Immature natural killer cell (primary cell): Measurements from ENCODE around the gene HNRNPU. TPM values are rescaled to one million over a fixed set of nuclear protein-coding genes. Genes with fewer than 3 reads are reported as not detected.
A peak's percentile ranks its signal among the peaks of the same experiment; 100 is the strongest.

Experiments used
- DNase-seq, 3 donors: peaks; one replicate each; pipeline ENCODE4 v3.0.0; 2022; ENCODE audit warnings: mixed read lengths in 1 of 3
- H3K27ac Mint-ChIP-seq, 6 donors: one replicate each; pipeline ENCODE4 v1.8.0; 2020; ENCODE audit warnings: mixed read lengths in 6 of 6, mild to moderate bottlenecking in 5 of 6, inconsistent platforms in 4 of 6, moderate library complexity in 3 of 6
- H3K27me3 Mint-ChIP-seq, 3 donors: one replicate each; pipeline ENCODE4 v1.8.0; 2020 to 2021; ENCODE audit warnings: low read depth in 3 of 3, mild to moderate bottlenecking in 3 of 3, mixed read lengths in 3 of 3, moderate library complexity in 3 of 3, inconsistent platforms in 1 of 3
- H3K36me3 Mint-ChIP-seq, 3 donors: one replicate each; pipeline ENCODE4 v1.8.0; 2020; ENCODE audit warnings: mixed read lengths in 3 of 3, inconsistent platforms in 2 of 3, mild to moderate bottlenecking in 2 of 3
- H3K4me1 Mint-ChIP-seq, 2 donors: one replicate each; pipeline ENCODE4 v1.8.0; 2020; ENCODE audit warnings: inconsistent platforms in 2 of 2, mild to moderate bottlenecking in 2 of 2, mixed read lengths in 2 of 2, moderate library complexity in 1 of 2
- H3K4me3 Mint-ChIP-seq, 5 donors: one replicate each; pipeline ENCODE4 v1.8.0; 2020; ENCODE audit warnings: mild to moderate bottlenecking in 5 of 5, mixed read lengths in 5 of 5, inconsistent platforms in 3 of 5, moderate library complexity in 3 of 5
- H3K9me3 Mint-ChIP-seq, 6 donors: one replicate each; pipeline ENCODE4 v1.8.0; 2020; ENCODE audit warnings: mild to moderate bottlenecking in 6 of 6, mixed read lengths in 6 of 6, inconsistent platforms in 4 of 6, moderate library complexity in 3 of 6
- polyA plus RNA-seq, 3 donors: library from polyadenylated mRNA; unstranded; fragments of 300-500 nt; fragmentation: Illumina TruSeq; gene quantifications; one replicate each; pipeline ENCODE4 v1.2.3, GENCODE V29; 2021

HNRNPU gene
- polyA plus RNA-seq, result 100 to 1,000 TPM; 110 to 398 (median 137) TPM

DNA sequence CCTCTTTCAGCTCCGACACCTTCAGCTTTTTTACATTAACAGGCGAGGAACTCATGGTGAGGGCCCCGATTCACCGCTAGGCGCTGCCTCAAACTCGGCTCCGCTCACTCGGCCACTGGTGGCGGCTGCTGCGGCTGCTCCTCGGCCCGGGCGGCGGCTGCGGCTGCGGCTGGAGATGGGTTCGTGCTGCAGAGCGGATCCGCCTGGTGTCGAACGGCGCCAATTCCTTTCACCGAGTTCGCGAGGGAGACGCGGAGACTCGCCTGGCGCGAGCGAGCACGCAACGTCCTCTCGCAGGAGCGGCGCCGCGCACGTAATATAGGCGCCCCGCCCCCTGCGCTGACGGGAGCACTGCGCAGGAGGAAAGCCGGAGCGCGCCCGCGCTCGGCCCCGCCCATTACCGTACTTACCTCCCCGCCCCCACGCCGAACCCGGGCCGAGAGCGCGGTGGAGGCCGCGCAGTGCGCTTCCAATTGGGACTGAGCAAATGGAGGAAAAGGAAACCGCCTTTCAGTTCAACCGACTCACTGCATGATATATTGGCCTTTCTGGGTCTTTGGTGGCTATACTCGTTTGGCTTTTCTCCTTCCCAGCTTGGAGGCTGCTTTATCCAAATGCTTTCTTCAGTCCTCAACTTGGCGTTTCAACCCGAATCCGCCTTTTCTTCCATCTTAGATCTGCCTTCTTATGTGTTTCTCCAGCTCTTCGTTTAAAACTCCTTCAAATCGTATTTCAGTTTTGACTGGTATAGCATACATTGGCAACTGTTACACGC is at the start of gene HNRNPU:
Gene HNRNPU (minus strand): TSS at position 291 of the 775 bp plus-strand sequence. CDS start 236 bp downstream, at position 55.
- H3K27ac Mint-ChIP-seq, result peak within 1 kb of the TSS; percentile 95 to 98 (median 98)
- peaks cover 30 to 40% (median 40%) of the 10 kb centered on the region in 3 donors for H3K27me3 Mint-ChIP-seq
- peak within 1 kb of the TSS; percentile 92 to 95 (median 92) for H3K4me3 Mint-ChIP-seq
- H3K9me3 Mint-ChIP-seq, result no peaks in the 10 kb centered on the region
- peaks cover 55 to 67% of the 10 kb centered on the region in 2 donors for H3K4me1 Mint-ChIP-seq
- peaks cover 7 to 14% (median 13%) of the 10 kb centered on the region in 3 donors for H3K36me3 Mint-ChIP-seq
- DNase-seq, result peak; percentile 97 to 98 (median 97)

DNA sequence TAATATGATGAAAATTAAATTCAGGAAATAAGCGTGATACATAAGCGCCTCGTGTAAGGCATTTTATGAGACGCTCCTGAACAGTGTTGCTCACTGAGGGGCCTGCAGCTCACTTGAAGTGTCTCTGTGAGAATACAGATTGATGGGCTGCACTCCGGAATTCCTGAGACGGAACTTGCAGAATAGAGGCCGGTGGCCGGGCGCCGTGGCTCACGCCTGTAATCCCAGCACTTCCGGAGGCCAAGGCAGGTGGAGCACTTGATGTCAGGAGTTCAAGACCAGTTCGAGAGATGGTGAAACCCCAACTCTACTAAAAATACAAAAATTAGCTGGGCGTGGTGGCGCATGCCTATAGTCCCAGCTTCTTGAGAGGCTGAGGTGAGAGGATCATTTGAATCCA is 49.5 kb upstream of the HNRNPU start:
- Mint-ChIP-seq H3K9me3 (no peaks in the 10 kb centered on the region), H3K4me1 (peaks cover 2 to 8% of the 10 kb centered on the region in 2 donors), H3K4me3 (no peak overlapping the region), H3K36me3 (no peaks in the 10 kb centered on the region), H3K27ac (no peak overlapping the region), H3K27me3 (peaks cover 0 to 3% (median 0%) of the 10 kb centered on the region in 3 donors)
- DNase-seq, result no peak

DNA sequence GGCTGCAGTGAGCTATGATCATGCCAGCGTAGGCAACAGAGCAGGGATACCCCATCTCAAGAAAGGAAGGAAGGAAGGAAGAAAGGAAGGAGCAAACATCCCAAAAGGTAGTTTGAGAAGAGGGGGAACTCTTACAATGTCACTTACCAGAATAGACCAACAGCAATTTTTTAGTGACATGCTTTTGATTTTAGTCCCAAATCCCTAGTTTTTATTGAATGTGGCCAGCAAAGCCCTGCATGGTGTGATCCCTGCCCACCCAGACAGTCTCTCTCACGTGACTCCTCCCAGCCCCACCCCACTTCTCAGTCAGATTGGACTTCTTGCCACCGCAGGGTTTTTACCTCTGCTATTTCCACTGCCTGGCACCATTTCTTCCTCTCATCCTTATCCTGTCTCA is 39.8 kb upstream of the HNRNPU start:
- Mint-ChIP-seq H3K36me3 (no peaks in the 10 kb centered on the region), H3K9me3 (no peaks in the 10 kb centered on the region), H3K27ac (no peak overlapping the region), H3K4me3 (no peak overlapping the region), H3K27me3 (peaks cover 0 to 2% (median 0%) of the 10 kb centered on the region in 3 donors), H3K4me1 (peaks cover 0 to 2% of the 10 kb centered on the region in 2 donors)
- DNase-seq, result no peak

DNA sequence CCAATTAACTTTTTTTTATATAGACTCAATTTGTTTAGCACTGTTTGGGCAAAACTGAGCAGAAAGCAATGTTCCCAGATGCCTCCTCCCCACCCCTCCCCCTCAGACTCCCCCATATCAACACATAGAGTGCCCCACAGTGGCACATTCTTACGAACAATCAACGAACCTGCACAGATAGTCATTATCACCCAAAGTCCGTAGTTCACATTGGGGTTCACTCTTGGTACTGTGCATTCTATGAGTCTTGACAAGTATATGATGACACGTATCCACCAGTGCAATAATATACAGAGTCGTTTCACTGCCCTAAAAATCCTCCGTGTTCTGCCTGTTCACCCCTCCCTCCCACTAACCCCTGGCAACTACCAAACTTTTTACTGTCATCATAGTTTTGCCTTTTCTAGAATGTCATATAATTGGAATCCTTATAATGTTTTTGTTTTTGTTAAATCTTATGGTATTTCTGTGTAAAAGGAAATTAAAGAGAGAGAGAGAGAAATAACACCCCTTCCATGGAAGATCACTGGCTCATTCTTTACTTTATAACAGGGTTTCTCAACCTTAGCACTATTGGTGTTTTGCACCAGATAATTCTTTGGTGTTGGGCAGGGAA is 37.2 kb upstream of the HNRNPU start:
- DNase-seq, result no peak
- Mint-ChIP-seq H3K4me1 (peaks cover 0 to 2% of the 10 kb centered on the region in 2 donors), H3K27ac (no peak overlapping the region), H3K27me3 (peaks cover 0 to 2% (median 0%) of the 10 kb centered on the region in 3 donors), H3K9me3 (no peaks in the 10 kb centered on the region), H3K4me3 (no peak overlapping the region), H3K36me3 (no peaks in the 10 kb centered on the region)

DNA sequence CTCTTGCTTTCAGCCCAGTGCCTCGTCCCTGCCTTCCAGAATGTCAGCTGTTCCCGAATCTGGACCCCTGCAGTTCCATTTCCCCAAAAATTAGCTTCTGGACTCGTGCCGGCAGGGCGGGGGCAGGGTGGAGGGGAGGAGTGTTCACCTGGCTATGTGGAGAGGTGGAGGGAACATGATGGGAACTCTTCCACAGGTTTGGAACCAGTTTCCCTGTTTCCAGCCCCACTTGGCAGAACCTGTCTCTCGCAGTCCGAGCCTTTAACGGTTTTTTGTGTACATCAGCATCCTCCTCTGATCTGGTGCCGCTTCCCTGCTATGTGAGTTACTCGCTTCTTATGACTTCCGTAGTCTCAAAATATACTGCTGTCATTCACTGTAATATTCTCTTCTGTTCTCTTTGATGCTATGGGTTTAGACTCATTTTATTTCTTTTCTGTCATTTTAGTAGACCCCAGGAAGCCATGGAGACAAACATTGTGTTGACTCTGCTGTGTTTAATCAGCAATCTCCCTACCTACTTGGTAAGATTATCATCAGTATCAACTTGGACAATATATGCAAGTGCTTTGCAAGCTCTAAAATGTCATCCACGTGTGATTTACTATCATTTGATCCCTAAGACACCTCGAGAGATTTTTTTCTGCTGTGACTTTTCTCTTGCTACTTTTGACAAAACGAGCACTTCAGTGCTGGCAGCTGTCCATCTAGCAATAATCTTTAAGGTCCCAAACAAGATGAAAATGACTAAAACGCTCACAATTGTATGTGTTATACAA is 33.3 kb upstream of the HNRNPU start:
- Mint-ChIP-seq H3K27me3 (peaks cover 0 to 2% (median 0%) of the 10 kb centered on the region in 3 donors), H3K4me1 (peaks cover 0 to 2% of the 10 kb centered on the region in 2 donors), H3K9me3 (no peaks in the 10 kb centered on the region), H3K27ac (no peak overlapping the region), H3K36me3 (no peaks in the 10 kb centered on the region), H3K4me3 (no peak overlapping the region)
- no peak for DNase-seq

DNA sequence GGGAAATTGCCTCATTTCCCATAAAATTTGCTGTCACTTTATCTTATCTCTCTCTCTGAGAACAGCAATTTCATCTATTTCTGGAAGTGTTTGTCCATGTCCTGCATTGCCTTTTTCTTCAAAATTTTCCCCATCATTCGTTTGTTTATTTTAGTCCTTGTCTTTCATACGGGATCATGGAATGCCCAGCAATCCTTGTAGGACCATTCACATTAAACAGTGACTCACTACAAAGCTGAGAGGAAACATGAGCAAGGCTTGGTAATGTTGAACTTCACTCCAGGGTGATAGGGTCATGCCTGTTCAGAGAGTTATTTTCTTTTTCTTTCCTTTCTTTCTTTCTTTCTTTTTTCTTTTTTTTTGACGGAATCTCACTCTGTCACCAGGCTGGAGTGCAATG is 32.2 kb upstream of the HNRNPU start:
- peaks cover 0 to 2% (median 0%) of the 10 kb centered on the region in 3 donors for H3K27me3 Mint-ChIP-seq
- H3K4me1 Mint-ChIP-seq, result peaks cover 0 to 2% of the 10 kb centered on the region in 2 donors

DNA sequence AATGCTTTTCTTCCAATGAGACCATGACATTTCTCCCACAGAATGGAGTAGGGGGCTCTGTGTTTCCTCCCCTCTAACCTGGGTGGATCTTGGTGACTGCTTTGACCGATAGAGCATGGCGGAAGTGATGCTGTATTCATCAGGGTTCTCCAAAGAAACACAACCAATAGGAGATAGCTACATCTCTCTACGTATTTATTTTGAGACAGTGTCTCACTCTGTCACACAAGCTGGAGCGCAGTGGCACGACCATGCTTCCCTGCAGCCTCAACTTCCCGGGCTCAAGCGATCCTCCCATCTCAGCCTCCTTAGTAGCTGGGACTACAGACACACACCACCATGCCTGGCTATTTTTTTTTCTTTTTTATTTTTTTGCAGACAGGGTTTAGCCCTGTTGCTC is 29.5 kb upstream of the HNRNPU start:
- Mint-ChIP-seq H3K27me3 (peaks cover 0 to 5% (median 0%) of the 10 kb centered on the region in 3 donors), H3K4me3 (no peak overlapping the region), H3K9me3 (no peaks in the 10 kb centered on the region), H3K4me1 (no peaks in the 10 kb centered on the region), H3K27ac (no peak overlapping the region), H3K36me3 (no peaks in the 10 kb centered on the region)
- no peak for DNase-seq

More for the DNA sequence above, 32.2 kb upstream of the HNRNPU start:
- no peaks in the 10 kb centered on the region for H3K9me3 Mint-ChIP-seq
- H3K4me3 Mint-ChIP-seq, result no peak overlapping the region
- no peak overlapping the region for H3K27ac Mint-ChIP-seq
- DNase-seq, result no peak
- no peaks in the 10 kb centered on the region for H3K36me3 Mint-ChIP-seq

DNA sequence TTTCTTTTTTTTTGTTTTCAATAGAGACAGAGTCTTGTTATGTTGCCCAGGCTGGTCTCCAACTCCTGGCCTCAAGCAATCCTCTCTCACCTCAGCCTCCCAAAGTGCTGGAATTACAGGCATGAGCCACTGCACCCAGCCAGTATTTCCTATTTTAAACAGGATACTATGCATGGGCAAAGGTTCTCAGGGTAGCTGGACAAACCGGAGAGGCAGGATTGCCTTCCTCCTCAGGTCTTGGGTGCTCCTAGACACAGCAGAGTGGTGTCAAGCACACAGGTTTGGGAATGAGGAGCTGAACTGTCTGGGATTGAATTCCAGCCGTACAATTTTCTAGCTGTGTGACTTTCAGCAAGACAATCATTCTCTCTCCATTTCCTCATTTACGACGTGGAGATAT is 22.9 kb upstream of the HNRNPU start:
- peaks cover 1 to 4% (median 3%) of the 10 kb centered on the region in 3 donors for H3K27me3 Mint-ChIP-seq
- H3K27ac Mint-ChIP-seq, result no peak overlapping the region
- H3K9me3 Mint-ChIP-seq, result no peaks in the 10 kb centered on the region
- no peaks in the 10 kb centered on the region for H3K4me1 Mint-ChIP-seq
- H3K4me3 Mint-ChIP-seq, result no peak overlapping the region
- DNase-seq, result no peak
- H3K36me3 Mint-ChIP-seq, result no peaks in the 10 kb centered on the region

DNA sequence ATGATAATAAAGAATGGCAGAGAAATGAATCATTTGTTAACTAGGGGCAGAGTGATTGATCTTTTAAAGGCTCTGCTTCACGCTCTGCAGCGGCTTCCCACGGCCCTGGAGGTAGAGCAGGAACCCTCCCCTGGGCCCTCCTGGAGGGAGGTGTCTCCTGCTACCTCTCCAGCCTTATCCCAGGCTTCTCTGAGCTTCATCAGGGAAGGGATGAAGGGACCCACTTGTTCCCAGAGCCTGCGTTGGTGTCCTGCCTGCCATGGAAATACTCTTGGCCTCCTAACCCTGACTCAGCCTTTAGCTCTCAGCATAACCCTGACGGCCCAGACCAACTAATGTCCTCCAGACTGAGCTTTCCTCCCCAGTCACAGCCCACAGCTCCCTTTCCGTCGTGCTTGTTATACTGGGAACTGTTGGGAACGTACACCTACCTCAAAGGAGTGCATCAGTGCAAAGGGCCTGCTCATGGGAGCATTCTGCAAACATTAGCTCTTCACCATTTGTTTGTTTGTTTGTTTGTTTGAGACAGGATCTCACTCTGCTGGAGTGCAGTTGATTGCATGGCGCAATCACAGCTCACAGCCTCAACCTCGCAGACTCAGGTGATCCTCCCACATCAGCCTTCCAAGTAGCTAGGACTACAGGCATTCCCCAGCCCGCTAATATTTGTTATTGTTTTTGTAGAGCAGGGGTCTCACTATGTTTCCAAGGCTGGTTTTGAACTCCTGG is 17.4 kb upstream of the HNRNPU start:
- no peaks in the 10 kb centered on the region for H3K9me3 Mint-ChIP-seq

DNA sequence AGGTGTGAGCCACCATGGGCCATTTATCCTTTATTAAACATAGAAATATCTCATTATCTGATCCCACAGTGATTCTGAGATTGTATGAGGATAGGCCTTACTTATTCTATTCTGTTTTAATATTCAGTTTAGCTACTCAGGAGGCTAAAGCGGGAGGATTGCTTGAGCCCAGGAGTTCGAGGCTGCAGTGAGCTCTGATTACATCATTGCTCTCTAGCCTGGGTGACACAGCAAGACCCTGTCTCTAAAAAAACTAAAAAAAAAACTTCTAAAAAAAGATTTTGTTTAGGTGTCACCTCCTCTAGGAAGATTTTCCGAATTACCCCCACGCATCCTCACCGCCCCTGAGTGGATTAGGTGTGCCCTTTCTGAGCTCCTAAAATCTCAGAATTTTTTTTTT is 14.3 kb upstream of the HNRNPU start:
- Mint-ChIP-seq H3K27ac (no peak overlapping the region), H3K4me3 (no peak overlapping the region), H3K27me3 (peaks cover 2 to 9% (median 3%) of the 10 kb centered on the region in 3 donors)

More for the DNA sequence above, 17.4 kb upstream of the HNRNPU start:
- Mint-ChIP-seq H3K27me3 (peaks cover 3 to 6% (median 4%) of the 10 kb centered on the region in 3 donors), H3K36me3 (no peaks in the 10 kb centered on the region), H3K4me1 (no peaks in the 10 kb centered on the region), H3K27ac (no peak overlapping the region), H3K4me3 (no peak overlapping the region)
- no peak for DNase-seq

DNA sequence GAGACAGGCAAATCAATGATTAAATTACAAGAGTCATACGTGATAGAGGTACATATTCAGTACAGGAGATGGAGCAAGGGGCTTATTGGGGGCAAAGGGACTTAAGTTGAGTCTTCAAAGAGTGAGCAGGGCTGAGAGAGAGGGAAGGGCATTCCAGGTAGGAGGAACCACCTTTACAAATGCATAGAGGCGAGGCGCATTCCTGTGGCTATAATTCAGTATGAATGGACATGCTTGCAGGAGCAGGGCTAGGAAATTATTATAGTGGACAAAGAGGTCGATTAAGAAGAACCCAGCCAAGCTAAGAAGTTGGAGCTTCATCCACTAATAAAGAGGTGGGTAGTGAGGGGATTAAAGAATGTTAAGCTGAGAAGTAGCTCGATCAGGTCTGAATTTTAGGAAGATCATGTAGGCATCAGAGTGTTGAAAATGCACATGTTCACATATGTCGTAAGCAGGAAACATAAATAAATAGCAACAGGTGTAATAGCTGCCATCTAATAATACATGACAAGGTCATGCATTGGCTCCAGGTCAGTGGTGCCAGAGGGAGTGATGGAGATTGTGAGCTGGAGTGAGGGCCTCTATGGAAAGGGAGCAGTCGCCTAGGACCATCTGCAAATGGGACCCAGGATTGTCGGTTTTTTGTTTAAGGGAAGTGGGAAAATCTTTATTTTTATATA is 12.0 kb upstream of the HNRNPU start:
- Mint-ChIP-seq H3K9me3 (no peaks in the 10 kb centered on the region), H3K4me1 (no peaks in the 10 kb centered on the region), H3K4me3 (no peak overlapping the region), H3K27ac (no peak overlapping the region), H3K36me3 (no peaks in the 10 kb centered on the region), H3K27me3 (peaks cover 2 to 8% (median 3%) of the 10 kb centered on the region in 3 donors)
- no peak for DNase-seq

More for the DNA sequence above, 14.3 kb upstream of the HNRNPU start:
- H3K4me1 Mint-ChIP-seq, result no peaks in the 10 kb centered on the region
- no peaks in the 10 kb centered on the region for H3K36me3 Mint-ChIP-seq
- no peaks in the 10 kb centered on the region for H3K9me3 Mint-ChIP-seq
- DNase-seq, result no peak

DNA sequence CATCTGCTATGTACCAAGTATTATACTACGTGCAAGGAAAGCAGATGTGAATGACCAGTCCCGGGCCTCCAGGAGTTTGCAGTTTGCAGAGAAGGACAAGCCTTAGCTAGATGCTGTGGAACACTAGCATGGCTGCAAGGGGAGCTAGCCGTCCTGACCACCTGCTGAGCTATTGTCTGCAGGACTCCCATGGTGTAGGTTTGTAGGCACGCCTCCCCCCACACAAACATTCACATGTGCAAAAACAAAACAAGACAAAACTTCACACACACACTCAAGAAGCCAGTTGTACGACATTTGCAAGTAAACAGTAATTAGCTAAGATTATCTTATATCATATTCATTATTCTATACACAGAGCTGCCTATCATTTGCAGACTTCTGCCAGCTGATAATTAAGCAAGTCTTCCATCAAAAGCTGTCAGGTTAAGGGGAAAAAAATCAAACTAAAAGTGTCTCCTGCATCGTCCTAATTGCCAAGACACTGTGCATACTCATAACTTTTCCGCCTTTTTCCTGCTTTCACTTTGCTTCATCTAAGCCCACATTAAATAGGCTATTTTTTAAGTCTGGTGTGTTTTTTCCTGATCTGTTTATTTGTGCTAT is 10.7 kb upstream of the HNRNPU start:
- H3K36me3 Mint-ChIP-seq, result no peaks in the 10 kb centered on the region
- peaks cover 2 to 3% (median 3%) of the 10 kb centered on the region in 3 donors for H3K27me3 Mint-ChIP-seq

More for the DNA sequence above, 10.7 kb upstream of the HNRNPU start:
- Mint-ChIP-seq H3K4me3 (no peak overlapping the region), H3K27ac (no peak overlapping the region), H3K4me1 (peaks cover 4 to 6% of the 10 kb centered on the region in 2 donors), H3K9me3 (no peaks in the 10 kb centered on the region)
- no peak for DNase-seq
